SK-N-SH (cell line): Measurements from ENCODE around the gene CNDP2. TPM values are rescaled to one million over a fixed set of nuclear protein-coding genes. Genes with fewer than 3 reads are reported as not detected.

Source experiments
- CTCF ChIA-PET: fragments of 300-600, 350-600 bp; formaldehyde crosslinking; extraction: SDS; loops from one replicate; lab custom pipeline; 2021; lab: Yijun Ruan, JAX
- POLR2A ChIA-PET: fragments of 350-600 bp; sonication (Branson Sonifier 250); formaldehyde crosslinking; extraction: SDS; loops from one replicate; lab custom pipeline; 2020; ENCODE audit warnings: antibody characterized with exemption, inconsistent platforms; lab: Yijun Ruan, JAX
- DNase-seq: peaks from one replicate; pipeline ENCODE4 v3.0.0; 2012
- H2AFZ ChIP-seq: fragments of 200-600 bp; sonication (generic); 2 replicates; pipeline ENCODE4 v1.8.1; 2016; ENCODE audit warnings: antibody characterized with exemption, mild to moderate bottlenecking, low read depth
- H3F3A ChIP-seq: fragments of 200-600 bp; sonication (generic); replicated peaks from 2 replicates; pipeline ENCODE3; 2016; ENCODE audit warnings: antibody characterized with exemption, mild to moderate bottlenecking; ENCODE audit not compliant: insufficient read depth
- H3K27ac ChIP-seq, 2 experiments: fragments of 200-500 bp in 1 of 2; fragments of 200-600 bp in 1 of 2; sonication (Bioruptor generic) in 1 of 2; sonication (generic), shearing (Covaris generic) in 1 of 2; 2 replicates each; pipeline versions ENCODE4 v1.5.1 to v1.6.1; 2014 to 2016; ENCODE audit warnings: low read depth in 2 of 2, inconsistent platforms in 1 of 2, low read length in 1 of 2, mild to moderate bottlenecking in 1 of 2, mixed read lengths in 1 of 2
- H3K27me3 ChIP-seq: fragments of 200-600 bp; sonication (generic), shearing (Covaris generic); 2 replicates; pipeline ENCODE4 v1.6.1; 2016; ENCODE audit warnings: mixed run types; ENCODE audit not compliant: insufficient read depth
- H3K36me3 ChIP-seq, 2 experiments: fragments of 200-500 bp in 1 of 2; fragments of 200-600 bp in 1 of 2; sonication (Bioruptor generic) in 1 of 2; sonication (generic) in 1 of 2; replicated peaks in 1 of 2; 2 replicates each; pipeline versions ENCODE3 to v1.5.1; 2014 to 2016; ENCODE audit warnings: low read length in 1 of 2, mild to moderate bottlenecking in 1 of 2; ENCODE audit not compliant: insufficient read depth in 2 of 2, control insufficient read depth in 1 of 2
- H3K4me1 ChIP-seq, 2 experiments: fragments of 200-500 bp in 1 of 2; fragments of 200-600 bp in 1 of 2; sonication (Bioruptor generic) in 1 of 2; sonication (generic), shearing (Covaris generic) in 1 of 2; 2 replicates each; pipeline versions ENCODE4 v1.5.1 to v1.6.1; 2014 to 2016; ENCODE audit warnings: low read depth in 1 of 2, low read length in 1 of 2, mixed run types in 1 of 2; ENCODE audit not compliant: insufficient read depth in 2 of 2, control insufficient read depth in 1 of 2
- H3K4me2 ChIP-seq: fragments of 200-600 bp; sonication (generic), shearing (Covaris generic); 2 replicates; pipeline ENCODE4 v1.6.1; 2017; ENCODE audit warnings: mixed run types
- H3K4me3 ChIP-seq, 2 experiments: fragments of 200-500 bp in 1 of 2; fragments of 200-600 bp in 1 of 2; sonication (Bioruptor generic) in 1 of 2; sonication (generic), shearing (Covaris generic) in 1 of 2; 2 replicates each; pipeline versions ENCODE4 v1.5.1 to v1.8.1; 2014 to 2016; ENCODE audit warnings: low read depth in 2 of 2, inconsistent platforms in 1 of 2, low read length in 1 of 2, mild to moderate bottlenecking in 1 of 2, mixed read lengths in 1 of 2, moderate library complexity in 1 of 2
- H3K79me2 ChIP-seq: fragments of 200-600 bp; sonication (generic); 2 replicates; pipeline ENCODE4 v1.8.1; 2017; ENCODE audit warnings: mild to moderate bottlenecking; ENCODE audit not compliant: insufficient read depth
- H3K9ac ChIP-seq: fragments of 200-600 bp; sonication (generic); 2 replicates; pipeline ENCODE4 v1.6.1; 2017; ENCODE audit warnings: mixed run types
- H3K9me2 ChIP-seq: fragments of 200-600 bp; sonication (generic); 2 replicates; pipeline ENCODE4 v1.6.1; 2017; ENCODE audit warnings: mixed run types
- H3K9me3 ChIP-seq: fragments of 200-600 bp; sonication (generic); 2 replicates; pipeline ENCODE4 v1.6.1; 2017; ENCODE audit warnings: mixed run types, mild to moderate bottlenecking, moderate library complexity
- H4K20me1 ChIP-seq: fragments of 200-600 bp; sonication (generic); 2 replicates; pipeline ENCODE4 v1.6.1; 2017; ENCODE audit warnings: mild to moderate bottlenecking, mixed run types; ENCODE audit not compliant: insufficient read depth
- CHD2 ChIP-seq: fragments of 150-350 bp; IDR thresholded peaks from 2 replicates; pipeline ENCODE4 v1.6.1; 2018; ENCODE audit warnings: low read length; ENCODE audit not compliant: partially characterized antibody
- FOSL2 ChIP-seq: IDR thresholded peaks from 2 replicates; pipeline ENCODE4 v1.4.0; 2012; ENCODE audit warnings: low read depth, mild to moderate bottlenecking, moderate library complexity, borderline replicate concordance
- FOXJ3 ChIP-seq: sonication (generic); formaldehyde crosslinking; IDR thresholded peaks from 2 replicates; pipeline ENCODE4 v1.5.1; 2020; ENCODE audit warnings: mild to moderate bottlenecking, missing genetic modification reagents
- FOXM1 ChIP-seq: IDR thresholded peaks from 2 replicates; pipeline ENCODE4 v1.4.0; 2012; ENCODE audit warnings: low read depth, mild to moderate bottlenecking
- MEF2A ChIP-seq: IDR thresholded peaks from 2 replicates; pipeline ENCODE4 v1.4.0; 2012; ENCODE audit warnings: low read depth, borderline replicate concordance
- MXI1 ChIP-seq: IDR thresholded peaks from 2 replicates; pipeline ENCODE4 v1.6.1; 2012; ENCODE audit warnings: mild to moderate bottlenecking, low read depth, low read length, improper control_type of control experiment
- NFIC ChIP-seq: IDR thresholded peaks from 2 replicates; pipeline ENCODE4 v1.4.0; 2012; ENCODE audit warnings: borderline replicate concordance
- RCOR1 ChIP-seq: fragments of 150-350 bp; IDR thresholded peaks from 2 replicates; pipeline ENCODE4 v1.6.1; 2017; ENCODE audit warnings: antibody characterized with exemption, low read length
- RXRA ChIP-seq: IDR thresholded peaks from 2 replicates; pipeline ENCODE4 v1.4.0; 2012; ENCODE audit warnings: low read depth, mild to moderate bottlenecking, borderline replicate concordance
- SIN3A ChIP-seq: IDR thresholded peaks from 2 replicates; pipeline ENCODE4 v1.6.1; 2012; ENCODE audit warnings: low read depth, mild to moderate bottlenecking, low read length, moderate library complexity, borderline replicate concordance
- SMC3 ChIP-seq: IDR thresholded peaks from 2 replicates; pipeline ENCODE4 v1.6.1; 2012; ENCODE audit warnings: low read depth, low read length, improper control_type of control experiment
- TAF1 ChIP-seq: IDR thresholded peaks from 2 replicates; pipeline ENCODE4 v1.6.1; 2012; ENCODE audit warnings: low read depth, mild to moderate bottlenecking, low read length, moderate library complexity, borderline replicate concordance
- WGBS: methylation state at CpG from one replicate; pipeline ENCODE4 v1.1.6; 2017; ENCODE audit warnings: low lambda C conversion rate; 5-methylcytosine and 5-hydroxymethylcytosine counted together
- polyA plus RNA-seq, 3 experiments: library from polyadenylated mRNA; depleted of rRNA; stranded (reverse); fragments of >200 nt; gene quantifications; 2 replicates each; pipeline ENCODE4 v1.2.3, GENCODE V29; 2012
- TF ChIP-seq, protein P1 (sequence below): fragments of 200-600 bp; sonication (generic); IDR thresholded peaks from 2 replicates; pipeline ENCODE4 v1.6.1; 2017; ENCODE audit warnings: antibody characterized with exemption, mild to moderate bottlenecking, moderate library complexity
- TF ChIP-seq, protein P2 (sequence below): IDR thresholded peaks from 2 replicates; pipeline ENCODE4 v1.4.0; 2012; ENCODE audit warnings: low read depth
- TF ChIP-seq, protein P3 (sequence below): IDR thresholded peaks from 2 replicates; pipeline ENCODE4; 2012

The CNDP2 gene
- polyA plus RNA-seq, 1 of the 3 experiments (the other 2 are of a cell fraction): 78.5 TPM

DNA sequence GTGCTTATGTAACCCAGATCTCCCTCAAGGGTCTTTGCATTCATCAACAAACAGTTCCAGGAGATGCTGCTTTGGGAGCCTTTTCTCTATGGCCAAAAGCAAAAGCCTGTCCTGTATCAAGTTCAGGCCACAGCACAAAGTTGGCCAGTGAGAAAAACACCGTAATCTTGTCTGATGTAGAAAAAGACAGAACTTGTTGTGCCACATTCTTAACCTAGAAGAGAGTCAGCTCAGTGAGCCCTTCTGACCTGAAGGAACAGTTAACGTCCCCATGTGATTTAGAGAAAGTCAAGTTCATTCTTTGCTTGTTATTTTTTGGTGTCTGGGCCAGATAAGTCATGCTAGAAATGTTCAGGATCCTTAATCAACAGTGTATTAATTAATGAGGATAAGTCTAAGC, 30.3 kb downstream of the CNDP2 start (continued):
- TF ChIP-seq, protein P1, sequence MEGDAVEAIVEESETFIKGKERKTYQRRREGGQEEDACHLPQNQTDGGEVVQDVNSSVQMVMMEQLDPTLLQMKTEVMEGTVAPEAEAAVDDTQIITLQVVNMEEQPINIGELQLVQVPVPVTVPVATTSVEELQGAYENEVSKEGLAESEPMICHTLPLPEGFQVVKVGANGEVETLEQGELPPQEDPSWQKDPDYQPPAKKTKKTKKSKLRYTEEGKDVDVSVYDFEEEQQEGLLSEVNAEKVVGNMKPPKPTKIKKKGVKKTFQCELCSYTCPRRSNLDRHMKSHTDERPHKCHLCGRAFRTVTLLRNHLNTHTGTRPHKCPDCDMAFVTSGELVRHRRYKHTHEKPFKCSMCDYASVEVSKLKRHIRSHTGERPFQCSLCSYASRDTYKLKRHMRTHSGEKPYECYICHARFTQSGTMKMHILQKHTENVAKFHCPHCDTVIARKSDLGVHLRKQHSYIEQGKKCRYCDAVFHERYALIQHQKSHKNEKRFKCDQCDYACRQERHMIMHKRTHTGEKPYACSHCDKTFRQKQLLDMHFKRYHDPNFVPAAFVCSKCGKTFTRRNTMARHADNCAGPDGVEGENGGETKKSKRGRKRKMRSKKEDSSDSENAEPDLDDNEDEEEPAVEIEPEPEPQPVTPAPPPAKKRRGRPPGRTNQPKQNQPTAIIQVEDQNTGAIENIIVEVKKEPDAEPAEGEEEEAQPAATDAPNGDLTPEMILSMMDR: no peak
- TF ChIP-seq MXI1: no peak
- TF ChIP-seq RXRA: no peak
- no peak for TF ChIP-seq SMC3

DNA sequence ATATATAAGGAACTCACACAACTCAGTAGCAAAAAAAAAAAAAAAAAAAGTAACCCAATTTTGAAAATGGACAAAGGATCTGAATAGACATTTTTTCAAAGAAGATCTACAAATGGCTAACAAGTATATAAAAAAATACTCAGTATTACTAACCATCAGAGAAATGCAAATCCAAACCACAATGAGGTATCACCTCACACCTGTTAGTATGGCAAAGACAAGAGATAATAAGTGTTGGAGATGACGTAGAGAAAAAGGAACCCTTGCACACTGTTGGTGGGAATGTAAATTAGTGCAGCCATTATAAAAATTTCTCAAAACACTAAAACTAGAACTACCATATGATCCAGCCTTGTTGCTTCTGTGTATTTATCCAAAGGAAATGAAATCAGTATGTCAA, 32.3 kb downstream of the CNDP2 start:
- Histone ChIP-seq H3K4me1 (no peaks in the 10 kb centered on the region; a peak in 1 of 4 replicates), H3K9ac (no peak overlapping the region), H3K4me3 (no peak overlapping the region), H4K20me1 (no peaks in the 10 kb centered on the region), H3K79me2 (no peaks in the 10 kb centered on the region), H3F3A (no peaks in the 10 kb centered on the region), H3K36me3 (no peaks in the 10 kb centered on the region), H3K27me3 (peaks cover 6% of the 10 kb centered on the region; the same call in 1 of the 2 replicates), H3K9me3 (no peaks in the 10 kb centered on the region), H3K4me2 (no peak overlapping the region), H3K9me2 (no peaks in the 10 kb centered on the region), H3K27ac (no peak overlapping the region), H2AFZ (no peak overlapping the region)
- no peak for DNase-seq
- CTCF ChIA-PET: no interaction called here
- POLR2A ChIA-PET: no interaction called here
- 65% methylated on average over 1 of the region's 1 CpG for WGBS
- TF ChIP-seq CHD2 (no peak), FOXM1 (no peak), TAF1 (no peak), FOXJ3 (CRISPR knock-in tag) (no peak)

DNA sequence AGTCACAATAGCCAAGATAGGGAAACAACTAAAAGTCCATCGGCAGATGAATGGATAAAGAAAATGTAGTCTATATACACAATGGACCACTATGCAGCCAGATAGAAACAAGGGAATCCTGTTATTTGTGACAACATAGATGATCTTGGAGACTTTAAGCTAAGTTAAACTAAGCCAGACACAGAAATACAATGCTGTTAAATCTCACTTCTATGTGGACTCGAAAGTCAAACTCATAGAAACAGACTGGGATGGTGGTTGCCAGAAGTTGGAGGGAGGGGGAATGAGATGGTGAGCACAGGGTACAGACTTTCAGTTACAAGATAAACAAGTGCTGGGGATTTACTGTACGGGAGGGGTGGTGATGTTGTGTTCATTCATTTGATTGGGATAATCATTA, 32.8 kb downstream of the CNDP2 start:
- Histone ChIP-seq H3K4me3 (no peak overlapping the region), H4K20me1 (no peaks in the 10 kb centered on the region), H3K36me3 (no peaks in the 10 kb centered on the region), H3K27me3 (peaks cover 10% of the 10 kb centered on the region; the same call in 1 of the 2 replicates), H3K9me3 (no peaks in the 10 kb centered on the region), H2AFZ (no peak overlapping the region), H3K9ac (no peak overlapping the region), H3K9me2 (no peaks in the 10 kb centered on the region), H3K4me2 (no peak overlapping the region), H3K79me2 (no peaks in the 10 kb centered on the region), H3K4me1 (no peaks in the 10 kb centered on the region; a peak in 1 of 4 replicates), H3F3A (no peaks in the 10 kb centered on the region), H3K27ac (no peak overlapping the region)
- TF ChIP-seq, protein P2, sequence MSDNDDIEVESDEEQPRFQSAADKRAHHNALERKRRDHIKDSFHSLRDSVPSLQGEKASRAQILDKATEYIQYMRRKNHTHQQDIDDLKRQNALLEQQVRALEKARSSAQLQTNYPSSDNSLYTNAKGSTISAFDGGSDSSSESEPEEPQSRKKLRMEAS: no peak
- TF ChIP-seq RCOR1: no peak
- no peak for TF ChIP-seq MEF2A
- no peak for TF ChIP-seq FOSL2
- TF ChIP-seq SMC3: no peak
- TF ChIP-seq, protein P3, sequence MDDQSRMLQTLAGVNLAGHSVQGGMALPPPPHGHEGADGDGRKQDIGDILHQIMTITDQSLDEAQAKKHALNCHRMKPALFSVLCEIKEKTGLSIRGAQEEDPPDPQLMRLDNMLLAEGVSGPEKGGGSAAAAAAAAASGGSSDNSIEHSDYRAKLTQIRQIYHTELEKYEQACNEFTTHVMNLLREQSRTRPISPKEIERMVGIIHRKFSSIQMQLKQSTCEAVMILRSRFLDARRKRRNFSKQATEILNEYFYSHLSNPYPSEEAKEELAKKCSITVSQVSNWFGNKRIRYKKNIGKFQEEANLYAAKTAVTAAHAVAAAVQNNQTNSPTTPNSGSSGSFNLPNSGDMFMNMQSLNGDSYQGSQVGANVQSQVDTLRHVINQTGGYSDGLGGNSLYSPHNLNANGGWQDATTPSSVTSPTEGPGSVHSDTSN: no peak
- TF ChIP-seq SIN3A: no peak
- TF ChIP-seq NFIC: no peak
- WGBS: 13% methylated on average over 3 of the region's 3 CpGs
- no peak for DNase-seq
- CTCF ChIA-PET: interaction anchor here (2.6 kb wide), 1 partner anchor 23 kb away, joined by 9 read pairs; no protein-coding TSS in a partner anchor
- POLR2A ChIA-PET: no interaction called here
